Caki2 (cell line): ENCODE measurements around the gene MICAL3. TPM values are rescaled to one million over a fixed set of nuclear protein-coding genes. Genes with fewer than 3 reads are reported as not detected.
A peak's percentile ranks its signal among the peaks of the same experiment; 100 is the strongest.
"Not testable (repeated sequence)": the region's sequence is repeated elsewhere in the genome, so short reads cannot be mapped to it uniquely, and the experiment has no call there.

ENCODE experiments used
- DNase-seq: peaks from one replicate; pipeline ENCODE4 v3.0.0-alpha.2; 2015; ENCODE audit warnings: low read depth
- in situ Hi-C: cut with HindIII; loops from 2 replicates; pipeline ENCODE4 v1.10.0; 2016; ENCODE audit warnings: low sequenced_read_pairs, low pct_unique_long_range_greater_than_20kb, mixed read lengths
- total RNA-seq: library from RNA; depleted of rRNA; stranded (reverse); fragments of >200 nt; shearing (Covaris generic); gene quantifications from 2 replicates; pipeline ENCODE4 v1.2.3, GENCODE V29; 2014; ENCODE audit warnings: low replicate concordance

Gene MICAL3
- total RNA-seq, 1 experiment from 2014 or later = 14.5 TPM

- in situ Hi-C loops = not testable (repeated sequence)
These were observed 259.5 kb downstream of the MICAL3 start for GRCh38 chr22:17764852-17765251.

GRCh38 chr22:17764036-17764435, 260.3 kb downstream of the MICAL3 start:
- in situ Hi-C loops = no loop called here
- no peak for DNase-seq

More at GRCh38 chr22:17764852-17765251, 259.5 kb downstream of the MICAL3 start:
- not testable (repeated sequence) for DNase-seq

DNA sequence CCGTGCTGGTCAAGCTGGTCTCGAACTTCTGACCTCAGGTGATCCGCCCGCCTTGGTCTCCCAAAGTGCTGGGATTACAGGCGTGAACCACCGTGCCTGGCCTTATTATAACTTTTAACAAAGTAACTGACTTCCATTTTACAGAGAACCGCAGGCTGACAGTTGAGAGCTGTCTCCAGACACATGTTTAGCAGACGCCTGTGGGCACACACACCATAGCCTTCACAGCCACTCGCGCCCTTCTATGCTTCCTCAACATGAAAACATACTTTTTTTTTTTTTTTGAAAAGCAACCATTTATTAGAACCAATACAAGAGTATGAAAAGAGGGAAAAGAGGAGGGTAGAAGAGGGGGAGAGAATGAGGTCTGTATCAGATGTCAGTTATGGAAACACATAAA, 260.9 kb downstream of the MICAL3 start:
- in situ Hi-C loops = not testable (repeated sequence)

GRCh38 chr22:17761138-17761488, 263.2 kb downstream of the MICAL3 start:
- no peak for DNase-seq
- in situ Hi-C loops = no loop called here

More for the DNA sequence above, 260.9 kb downstream of the MICAL3 start:
- not testable (repeated sequence) for DNase-seq

- no peak for DNase-seq
- in situ Hi-C loops = no loop called here
These were observed 270.0 kb downstream of the MICAL3 start for GRCh38 chr22:17754233-17754925.

- DNase-seq = peak; percentile 68
- in situ Hi-C loops = no loop called here
These were observed 270.9 kb downstream of the MICAL3 start for GRCh38 chr22:17753401-17753989.

GRCh38 chr22:17751596-17751995, 272.8 kb downstream of the MICAL3 start:
- no peak for DNase-seq
- in situ Hi-C loops = no loop called here

GRCh38 chr22:17749605-17750395, 274.6 kb downstream of the MICAL3 start:
- DNase-seq = no peak
- in situ Hi-C loops = no loop called here

GRCh38 chr22:17748555-17749353, 275.6 kb downstream of the MICAL3 start:
- no peak for DNase-seq
- in situ Hi-C loops = no loop called here

DNA sequence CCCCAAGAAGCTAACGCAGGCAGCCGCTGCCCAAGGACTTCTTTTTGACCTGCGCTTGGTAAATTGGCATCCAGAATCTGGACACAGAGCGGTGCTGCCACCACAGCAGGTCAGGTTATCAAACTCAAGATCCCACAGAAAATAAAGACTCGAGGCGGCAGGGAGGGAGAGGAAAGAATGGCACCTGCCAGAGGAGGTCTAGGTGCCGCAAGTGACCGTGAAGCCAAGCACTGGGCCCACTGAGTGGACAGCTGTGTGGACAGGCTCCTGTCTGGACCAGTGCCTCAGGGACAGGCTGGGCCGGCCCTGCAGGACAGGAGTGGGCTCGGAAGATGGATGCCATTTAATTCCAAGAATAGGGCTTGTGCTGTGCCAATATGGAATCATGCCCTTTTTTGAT, 277.4 kb downstream of the MICAL3 start:
- in situ Hi-C loops = no loop called here
- no peak for DNase-seq

GRCh38 chr22:17744430-17744829, 279.9 kb downstream of the MICAL3 start:
- in situ Hi-C loops = no loop called here
- DNase-seq = no peak

DNA sequence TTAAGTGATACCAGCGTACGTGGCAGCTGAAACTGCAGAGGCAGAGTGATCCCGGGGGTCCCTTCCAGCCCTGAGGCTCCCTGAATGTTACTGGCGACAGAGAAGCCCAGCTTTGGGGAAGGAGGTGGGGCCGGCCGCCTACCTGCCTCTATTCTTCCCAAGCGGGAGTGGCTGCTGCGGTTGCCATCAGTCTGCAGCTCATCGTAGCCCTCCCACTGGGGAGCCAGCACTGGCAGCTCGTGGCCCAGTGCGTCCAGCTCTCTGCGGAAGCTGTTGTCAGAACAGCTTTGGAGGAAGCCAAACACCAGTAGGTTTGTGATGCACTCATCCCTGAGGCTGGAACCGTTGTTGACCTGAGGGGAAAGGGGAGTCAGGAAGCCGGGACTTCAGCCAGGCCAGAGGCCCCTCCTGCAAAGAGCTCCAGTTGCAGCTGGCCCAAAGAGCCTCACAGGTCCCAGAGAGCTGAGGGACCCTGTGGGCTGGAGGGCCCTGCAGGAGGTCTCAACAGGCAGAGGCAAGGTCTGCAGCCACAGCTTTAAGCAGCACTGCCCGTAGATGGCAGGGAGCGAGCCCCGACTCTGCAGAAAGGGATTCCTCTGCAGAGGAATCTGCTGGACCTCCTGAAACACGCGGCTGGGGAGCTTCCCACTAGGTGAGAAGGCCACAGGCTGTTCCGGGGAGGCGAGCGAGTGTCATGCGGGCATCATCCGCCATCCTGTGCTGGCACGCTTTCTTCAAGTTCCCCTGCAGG, 280.5 kb downstream of the MICAL3 start:
- no peak for DNase-seq
- in situ Hi-C loops = no loop called here

DNA sequence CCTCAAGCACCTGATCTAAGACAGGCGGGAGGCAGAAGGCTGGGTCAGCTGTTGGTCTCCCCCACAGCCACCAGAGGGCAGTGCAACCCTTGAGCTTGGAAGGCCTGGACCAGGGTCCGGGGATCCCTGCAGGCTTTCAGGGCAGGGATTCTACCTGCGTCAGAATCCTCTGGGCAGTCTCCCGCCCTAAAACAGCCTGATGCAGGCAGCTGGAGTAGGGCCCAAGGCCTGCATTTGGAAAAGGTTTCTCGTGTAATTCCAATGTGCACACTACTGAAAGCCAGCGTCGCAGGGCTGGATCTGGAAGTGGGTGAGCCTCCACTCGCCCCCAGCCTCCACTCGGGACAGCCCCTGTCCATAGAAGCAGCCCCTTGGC, 281.8 kb downstream of the MICAL3 start:
- peak; percentile 67 for DNase-seq
- in situ Hi-C loops = no loop called here

GRCh38 chr22:17741866-17742526, 282.4 kb downstream of the MICAL3 start:
- no peak for DNase-seq
- in situ Hi-C loops = no loop called here

- DNase-seq = no peak
- in situ Hi-C loops = no loop called here
These were observed 285.0 kb downstream of the MICAL3 start for GRCh38 chr22:17739196-17739975.

GRCh38 chr22:17738386-17739128, 285.8 kb downstream of the MICAL3 start:
- in situ Hi-C loops = no loop called here
- DNase-seq = no peak
